AG04450 (cell line): ENCODE measurements around the gene DAGLA. TPM values are rescaled to one million over a fixed set of nuclear protein-coding genes. Genes with fewer than 3 reads are reported as not detected.

Experiments used
- CTCF ChIA-PET: fragments of 300-600, 350-600 bp; formaldehyde crosslinking; extraction: SDS; loops from one replicate; lab custom pipeline; 2022; ENCODE audit warnings: antibody characterized with exemption, inconsistent platforms; lab: Charles Lee
- POLR2A ChIA-PET: fragments of 350-600 bp; formaldehyde crosslinking; extraction: SDS; loops from one replicate; lab custom pipeline; 2021; ENCODE audit warnings: antibody characterized with exemption, inconsistent platforms; lab: Yijun Ruan, JAX
- DNase-seq: peaks from one replicate; pipeline ENCODE4 v3.0.0-alpha.2; 2011; ENCODE audit warnings: low read depth, low spot score
- H3K27ac ChIP-seq: one replicate; pipeline ENCODE4 v1.5.1; 2012; ENCODE audit warnings: low read depth, low read length, control low read depth
- H3K27me3 ChIP-seq: one replicate; pipeline ENCODE4 v1.6.0; 2012; ENCODE audit warnings: low read length; ENCODE audit not compliant: control insufficient read depth, insufficient read depth
- H3K4me3 ChIP-seq: 2 replicates; pipeline ENCODE4 v1.5.1; 2011; ENCODE audit warnings: mild to moderate bottlenecking, low read depth, low read length, control low read depth
- H3K9me3 ChIP-seq: 2 replicates; pipeline ENCODE4 v1.5.1; 2012; ENCODE audit warnings: low read length; ENCODE audit not compliant: control insufficient read depth, insufficient read depth
- polyA plus RNA-seq: library from polyadenylated mRNA; depleted of rRNA; stranded (reverse); fragments of >200 nt; gene quantifications from 2 replicates; pipeline ENCODE4 v1.2.3, GENCODE V29; 2011
- TF ChIP-seq, protein P1 (sequence below): IDR thresholded peaks from 2 replicates; pipeline ENCODE4 v1.5.1; 2011; ENCODE audit warnings: low read depth, low read length, control low read depth, inconsistent platforms

DAGLA gene
- polyA plus RNA-seq, 1 experiment, result 1.1 TPM

DNA sequence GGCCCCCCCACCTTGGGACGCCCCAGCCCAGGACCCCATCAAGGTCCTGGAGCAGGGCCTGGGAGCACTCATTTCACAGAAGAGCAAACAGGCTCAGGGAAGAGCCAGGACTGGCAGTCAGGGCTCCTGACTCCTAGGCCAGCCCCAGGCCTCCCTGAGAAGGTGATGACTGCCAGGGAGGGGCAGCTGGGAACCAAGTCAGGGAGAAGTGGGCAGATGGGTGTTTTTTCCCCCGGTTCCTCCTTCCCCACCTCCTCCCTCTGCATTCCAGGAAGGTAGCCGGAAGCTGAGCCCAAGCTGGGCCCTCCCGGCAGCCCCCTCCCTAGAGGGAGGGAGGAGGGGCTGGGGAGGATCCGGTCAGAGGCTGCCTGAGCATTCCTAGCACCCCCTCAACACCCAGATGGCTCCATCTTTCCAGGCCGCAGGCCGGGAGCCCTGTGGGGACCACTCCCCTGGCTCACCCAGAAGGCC is 91.8 kb downstream of the DAGLA start:
- Histone ChIP-seq H3K4me3 (no peak overlapping the region), H3K27me3 (no peaks in the 10 kb centered on the region), H3K9me3 (no peaks in the 10 kb centered on the region), H3K27ac (no peak overlapping the region)
- TF ChIP-seq, protein P1, sequence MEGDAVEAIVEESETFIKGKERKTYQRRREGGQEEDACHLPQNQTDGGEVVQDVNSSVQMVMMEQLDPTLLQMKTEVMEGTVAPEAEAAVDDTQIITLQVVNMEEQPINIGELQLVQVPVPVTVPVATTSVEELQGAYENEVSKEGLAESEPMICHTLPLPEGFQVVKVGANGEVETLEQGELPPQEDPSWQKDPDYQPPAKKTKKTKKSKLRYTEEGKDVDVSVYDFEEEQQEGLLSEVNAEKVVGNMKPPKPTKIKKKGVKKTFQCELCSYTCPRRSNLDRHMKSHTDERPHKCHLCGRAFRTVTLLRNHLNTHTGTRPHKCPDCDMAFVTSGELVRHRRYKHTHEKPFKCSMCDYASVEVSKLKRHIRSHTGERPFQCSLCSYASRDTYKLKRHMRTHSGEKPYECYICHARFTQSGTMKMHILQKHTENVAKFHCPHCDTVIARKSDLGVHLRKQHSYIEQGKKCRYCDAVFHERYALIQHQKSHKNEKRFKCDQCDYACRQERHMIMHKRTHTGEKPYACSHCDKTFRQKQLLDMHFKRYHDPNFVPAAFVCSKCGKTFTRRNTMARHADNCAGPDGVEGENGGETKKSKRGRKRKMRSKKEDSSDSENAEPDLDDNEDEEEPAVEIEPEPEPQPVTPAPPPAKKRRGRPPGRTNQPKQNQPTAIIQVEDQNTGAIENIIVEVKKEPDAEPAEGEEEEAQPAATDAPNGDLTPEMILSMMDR, result no peak
- DNase-seq, result no peak
- ChIA-PET POLR2A (no interaction called here), CTCF (interaction anchor here (0.7 kb wide), 1 partner anchor 39 kb away, joined by 3 read pairs; no protein-coding TSS in a partner anchor)

DNA sequence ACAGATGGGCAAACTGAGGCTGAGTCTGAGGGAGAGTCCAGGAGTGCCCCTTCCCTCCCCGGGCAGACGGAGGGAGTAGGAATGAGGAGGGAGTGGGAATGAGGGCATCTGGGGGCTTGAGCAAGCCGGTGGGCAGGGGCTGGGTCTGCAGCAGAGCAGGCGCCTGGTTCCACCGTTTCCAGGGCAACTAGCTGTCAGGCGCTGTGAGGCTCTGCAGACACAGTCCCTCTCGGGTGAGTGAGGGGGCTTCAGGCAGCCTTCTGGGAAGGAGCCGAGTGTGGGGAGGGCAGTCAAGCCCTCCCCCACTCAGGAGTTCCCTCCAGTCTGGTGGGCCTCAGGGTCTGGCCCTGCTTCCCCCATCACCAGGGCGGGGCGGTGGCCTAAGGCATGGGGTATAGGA is 93.2 kb downstream of the DAGLA start:
- no peaks in the 10 kb centered on the region for H3K27me3 ChIP-seq
- ChIA-PET CTCF (no interaction called here), POLR2A (no interaction called here)
- DNase-seq, result no peak
- TF ChIP-seq, protein P1, result no peak
- H3K27ac ChIP-seq, result no peak overlapping the region
- no peak overlapping the region for H3K4me3 ChIP-seq
- no peaks in the 10 kb centered on the region for H3K9me3 ChIP-seq

DNA sequence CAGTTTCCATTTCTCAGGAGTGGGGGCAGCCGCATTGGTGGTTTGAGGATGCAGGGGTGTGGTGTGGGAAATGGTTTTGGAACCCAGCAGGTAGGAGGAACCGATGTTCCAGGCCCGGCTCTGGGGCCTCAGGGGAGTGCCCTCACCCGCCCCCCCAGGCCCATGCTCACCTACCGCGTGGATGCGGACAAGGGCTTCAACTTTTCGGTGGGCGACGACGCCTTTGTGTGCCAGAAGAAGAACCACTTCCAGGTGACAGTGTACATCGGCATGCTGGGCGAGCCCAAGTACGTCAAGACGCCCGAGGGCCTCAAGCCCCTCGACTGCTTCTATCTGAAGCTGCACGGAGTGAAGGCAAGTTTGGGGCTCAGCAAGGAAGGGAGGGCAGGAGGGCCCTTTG is 93.6 kb downstream of the DAGLA start:
- Histone ChIP-seq H3K9me3 (no peaks in the 10 kb centered on the region), H3K27ac (no peak overlapping the region), H3K4me3 (no peak overlapping the region), H3K27me3 (no peaks in the 10 kb centered on the region)
- no peak for DNase-seq
- CTCF ChIA-PET, result interaction anchor here (3.5 kb wide), 1 partner anchor 27 kb away, joined by 15 read pairs; no protein-coding TSS in a partner anchor
- POLR2A ChIA-PET, result interaction anchor here (1.0 kb wide), 1 partner anchor 10 kb away, joined by 8 read pairs; no protein-coding TSS in a partner anchor
- TF ChIP-seq, protein P1, result no peak

DNA sequence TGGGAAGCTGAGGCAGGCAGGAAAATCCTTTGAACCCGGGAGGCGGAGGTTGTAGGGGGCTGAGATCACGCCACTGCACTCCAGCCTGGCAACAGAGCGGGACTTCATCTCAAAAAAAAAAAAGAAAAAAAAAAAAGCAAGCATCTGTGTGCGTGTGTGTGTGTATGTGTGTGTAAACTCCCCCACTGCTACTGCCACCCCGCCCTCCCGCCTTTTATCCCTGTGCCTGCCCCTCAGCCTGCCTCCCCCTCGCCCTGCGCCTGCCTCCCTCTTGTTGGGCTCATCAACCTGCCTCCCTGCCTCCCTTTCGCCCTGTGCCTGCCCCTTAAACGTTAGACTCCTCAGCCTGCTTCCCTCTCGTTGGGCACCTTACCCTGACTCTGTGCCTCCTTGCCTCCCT is 94.2 kb downstream of the DAGLA start:
- no peak overlapping the region for H3K4me3 ChIP-seq
- CTCF ChIA-PET, result interaction anchor here (3.5 kb wide), 1 partner anchor 27 kb away, joined by 15 read pairs; no protein-coding TSS in a partner anchor
- no peak for DNase-seq
- H3K9me3 ChIP-seq, result no peaks in the 10 kb centered on the region
- H3K27me3 ChIP-seq, result no peaks in the 10 kb centered on the region
- POLR2A ChIA-PET, result interaction anchor here (1.0 kb wide), 1 partner anchor 10 kb away, joined by 8 read pairs; no protein-coding TSS in a partner anchor
- no peak overlapping the region for H3K27ac ChIP-seq
- TF ChIP-seq, protein P1, result no peak

DNA sequence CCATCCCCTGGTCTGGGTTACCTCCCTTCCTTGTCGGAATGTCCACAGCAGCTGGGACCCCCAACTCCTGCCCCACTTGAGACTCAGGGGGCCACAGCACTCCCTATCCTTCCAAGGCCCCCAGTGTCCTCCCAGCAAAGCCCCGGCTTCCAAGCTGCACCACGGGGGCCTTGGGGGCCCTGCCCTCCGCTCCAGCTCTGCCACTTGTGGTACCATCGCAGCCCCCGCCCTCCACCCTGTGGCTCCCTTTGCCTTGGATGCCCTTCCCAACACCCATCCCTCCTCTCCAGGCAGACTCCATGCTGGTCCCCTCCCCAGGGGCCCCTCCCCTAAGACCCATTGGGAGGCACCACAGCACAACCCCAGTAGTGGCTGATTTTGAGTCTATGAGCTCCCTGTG is 94.9 kb downstream of the DAGLA start:
- ChIA-PET POLR2A (no interaction called here), CTCF (interaction anchor here (0.9 to 3.5 kb wide), 4 partner anchors 14 to 28 kb away, joined by 3 to 15 read pairs (median 6); no protein-coding TSS in a partner anchor)
- H3K27me3 ChIP-seq, result no peaks in the 10 kb centered on the region
- no peak for DNase-seq
- no peak overlapping the region for H3K27ac ChIP-seq
- no peaks in the 10 kb centered on the region for H3K9me3 ChIP-seq
- H3K4me3 ChIP-seq, result no peak overlapping the region
- TF ChIP-seq, protein P1, result no peak
